ENCODE data around the gene TSLP.

Gene TSLP

GRCh38 chr5:111071413-111071812 lies at the start of gene TSLP:
TSLP (plus strand) TSS chr5:111071713; CDS start chr5:111071891, 178 bp downstream.
- no peak for DNase-seq

- DNase-seq, result no peak
These were observed 49.2 kb upstream of the TSLP start for GRCh38 chr5:111022301-111022700.

GRCh38 chr5:111028865-111029264 lies 42.6 kb upstream of the TSLP start:
- no peak for DNase-seq

GRCh38 chr5:111043712-111044506 lies 27.6 kb upstream of the TSLP start:
- DNase-seq, result no peak

- DNase-seq, result no peak
These were observed 13.4 kb upstream of the TSLP start for GRCh38 chr5:111058064-111058463.

- DNase-seq, result no peak
These were observed 11.3 kb upstream of the TSLP start for GRCh38 chr5:111060169-111060568.

GRCh38 chr5:111061618-111062017 lies 9.9 kb upstream of the TSLP start:
- no peak for DNase-seq

GRCh38 chr5:111063709-111064322 lies 7.7 kb upstream of the TSLP start:
- no peak for DNase-seq

- DNase-seq, result no peak
These were observed 5.1 kb upstream of the TSLP start for GRCh38 chr5:111066261-111066938.

- no peak for DNase-seq
These were observed 3.3 kb upstream of the TSLP start for GRCh38 chr5:111068213-111068612.

GRCh38 chr5:111069839-111070238 lies 1.7 kb upstream of the TSLP start:
- no peak for DNase-seq

GRCh38 chr5:111070272-111071134 lies 1.0 kb upstream of the TSLP start:
- no peak for DNase-seq

- no peak for DNase-seq
These were observed 1.6 kb downstream of the TSLP start for GRCh38 chr5:111072949-111073682.

- no peak for DNase-seq
These were observed 2.7 kb downstream of the TSLP start for GRCh38 chr5:111074244-111074643.

- no peak for DNase-seq
These were observed 4.0 kb downstream of the TSLP start for GRCh38 chr5:111075520-111075919.

- no peak for DNase-seq
These were observed 4.6 kb downstream of the TSLP start for GRCh38 chr5:111076091-111076490.

- no peak for DNase-seq
These were observed 6.2 kb downstream of the TSLP start for GRCh38 chr5:111077678-111078077.

GRCh38 chr5:111079846-111080245 lies 8.3 kb downstream of the TSLP start:
- DNase-seq, result no peak

- no peak for DNase-seq
These were observed 11.8 kb downstream of the TSLP start for GRCh38 chr5:111083323-111083722.

GRCh38 chr5:111092062-111092853 lies 20.7 kb downstream of the TSLP start, which contains the start of gene WDR36:
WDR36 (plus strand) TSS chr5:111092348; CDS start chr5:111092457, 109 bp downstream.
- peak; percentile 88 for DNase-seq

GRCh38 chr5:111095982-111096381 lies 24.5 kb downstream of the TSLP start:
- DNase-seq, result no peak

Data from NCI-H2029 treated with DMSO at 0.1 percent for 48 hours (cell line).